NCI-H1694 treated with DMSO at 0.1 percent for 48 hours (cell line): Measurements from ENCODE around the gene TBC1D30.
A peak's percentile ranks its signal among the peaks of the same experiment; 100 is the strongest.
"Not testable (repeated sequence)": the region's sequence is repeated elsewhere in the genome, so short reads cannot be mapped to it uniquely, and the experiment has no call there.

Source experiments
- DNase-seq: peaks from one replicate; lab custom pipeline; 2025; lab: John Stamatoyannopoulos, UW

TBC1D30 gene

GRCh38 chr12:64806593-64807460, 17.6 kb upstream of the TBC1D30 start:
- DNase-seq = peak; percentile 45

GRCh38 chr12:64808110-64808509, 16.3 kb upstream of the TBC1D30 start:
- DNase-seq = no peak

- DNase-seq = no peak
These were observed 13.6 kb upstream of the TBC1D30 start for GRCh38 chr12:64810831-64811230.

- DNase-seq = no peak
These were observed 10.7 kb upstream of the TBC1D30 start for GRCh38 chr12:64813723-64814122.

GRCh38 chr12:64814432-64814831, 10.0 kb upstream of the TBC1D30 start:
- DNase-seq = peak; percentile 17

GRCh38 chr12:64819816-64820402, 4.5 kb upstream of the TBC1D30 start:
- no peak for DNase-seq

GRCh38 chr12:64820593-64820992, 3.9 kb upstream of the TBC1D30 start:
- DNase-seq = no peak

GRCh38 chr12:64821116-64821630, 3.3 kb upstream of the TBC1D30 start:
- no peak for DNase-seq

GRCh38 chr12:64824130-64824499, 332 bp upstream of the TBC1D30 start:
- no peak for DNase-seq

- DNase-seq = peak; percentile 35
These were observed 935 bp downstream of the TBC1D30 start for GRCh38 chr12:64825143-64826021.

- no peak for DNase-seq
These were observed 1.8 kb downstream of the TBC1D30 start for GRCh38 chr12:64826234-64826633.

- no peak for DNase-seq
These were observed 4.3 kb downstream of the TBC1D30 start for GRCh38 chr12:64828713-64829112.

GRCh38 chr12:64833928-64834327, 9.5 kb downstream of the TBC1D30 start:
- no peak for DNase-seq

- no peak for DNase-seq
These were observed 11.5 kb downstream of the TBC1D30 start for GRCh38 chr12:64835901-64836300.

GRCh38 chr12:64836856-64837255, 12.4 kb downstream of the TBC1D30 start:
- no peak for DNase-seq

- DNase-seq = no peak
These were observed 13.0 kb downstream of the TBC1D30 start for GRCh38 chr12:64837427-64837826.

- DNase-seq = no peak
These were observed 15.7 kb downstream of the TBC1D30 start for GRCh38 chr12:64840119-64840518.

GRCh38 chr12:64840949-64841717, 16.7 kb downstream of the TBC1D30 start:
- DNase-seq = no peak

- DNase-seq = not testable (repeated sequence)
These were observed 24.0 kb downstream of the TBC1D30 start for GRCh38 chr12:64848409-64848808.

GRCh38 chr12:64858882-64859605, 34.6 kb downstream of the TBC1D30 start:
- no peak for DNase-seq

GRCh38 chr12:64860446-64860998, 36.1 kb downstream of the TBC1D30 start:
- DNase-seq = no peak
